HG02678 (cell line): ENCODE results near the gene XRCC5.
"Not testable (repeated sequence)": the region's sequence is repeated elsewhere in the genome, so short reads cannot be mapped to it uniquely, and the experiment has no call there.

ENCODE experiments used
- ATAC-seq: cut with Tn5 transposase; IDR thresholded peaks from one replicate; pipeline ENCODE4 v1.9.1; 2021; ENCODE audit warnings: mild to moderate bottlenecking, moderate library complexity; ENCODE audit not compliant: unreplicated experiment

Gene XRCC5

GRCh38 chr2:216108967-216109921 is at the start of gene XRCC5:
Gene XRCC5, plus strand, starts transcription at chr2:216109348. Its CDS starts 89 bp downstream, at chr2:216109437.
- ATAC-seq = peak; percentile 52

GRCh38 chr2:216064014-216064630 is 45.0 kb upstream of the XRCC5 start:
- no peak for ATAC-seq

- no peak for ATAC-seq
Measured at GRCh38 chr2:216064665-216065064, 44.5 kb upstream of the XRCC5 start.

- no peak for ATAC-seq
Measured at GRCh38 chr2:216066230-216066629, 42.9 kb upstream of the XRCC5 start.

GRCh38 chr2:216069028-216069427 is 40.1 kb upstream of the XRCC5 start:
- ATAC-seq = no peak

GRCh38 chr2:216070195-216070594 is 39.0 kb upstream of the XRCC5 start:
- no peak for ATAC-seq

- ATAC-seq = no peak
Measured at GRCh38 chr2:216071111-216071851, 37.9 kb upstream of the XRCC5 start.

- ATAC-seq = no peak
Measured at GRCh38 chr2:216072473-216072872, 36.7 kb upstream of the XRCC5 start.

- no peak for ATAC-seq
Measured at GRCh38 chr2:216073773-216074172, 35.4 kb upstream of the XRCC5 start.

- no peak for ATAC-seq
Measured at GRCh38 chr2:216074380-216074779, 34.8 kb upstream of the XRCC5 start.

- no peak for ATAC-seq
Measured at GRCh38 chr2:216074794-216075193, 34.4 kb upstream of the XRCC5 start.

GRCh38 chr2:216075510-216076485 is 33.4 kb upstream of the XRCC5 start:
- no peak for ATAC-seq

GRCh38 chr2:216078776-216079175 is 30.4 kb upstream of the XRCC5 start:
- ATAC-seq = no peak

GRCh38 chr2:216080048-216080447 is 29.1 kb upstream of the XRCC5 start:
- ATAC-seq = not testable (repeated sequence)

- ATAC-seq = no peak
Measured at GRCh38 chr2:216081012-216081411, 28.1 kb upstream of the XRCC5 start.

GRCh38 chr2:216081487-216082116 is 27.5 kb upstream of the XRCC5 start, which contains the start of the genes PECR and TMEM169:
Gene PECR, minus strand, starts transcription at chr2:216081809. Its CDS starts 68 bp downstream, at chr2:216081741.
Gene TMEM169, plus strand, starts transcription at chr2:216081919. Its CDS starts 14,045 bp downstream, at chr2:216095964.
- peak; percentile 96 for ATAC-seq

GRCh38 chr2:216082117-216082711 is 26.9 kb upstream of the XRCC5 start:
- ATAC-seq = peak; percentile 11

- ATAC-seq = no peak
Measured at GRCh38 chr2:216082805-216083204, 26.3 kb upstream of the XRCC5 start.
